Gastroesophageal sphincter (tissue), 3 donors: ENCODE data around the gene KLRK1.

Experiments
- CTCF ChIP-seq, 4 experiments: fragments of 200-600 bp in 2 of 4; fragments of 450-650 bp in 2 of 4; sonication (generic) in 1 of 4; IDR thresholded peaks; one replicate each; pipeline ENCODE4 v1.5.1; 2017 to 2019; ENCODE audit warnings: antibody characterized with exemption in 4 of 4, mild to moderate bottlenecking in 2 of 4, moderate library complexity in 2 of 4
- EP300 ChIP-seq: sonication (generic); formaldehyde crosslinking; IDR thresholded peaks from one replicate; pipeline ENCODE4 v1.6.1; 2017; ENCODE audit warnings: antibody characterized with exemption, mild to moderate bottlenecking
- POLR2A ChIP-seq, 2 donors: fragments of 450-650 bp; IDR thresholded peaks; one replicate each; pipeline ENCODE4 v1.6.1; 2017; ENCODE audit warnings: antibody characterized with exemption in 2 of 2, mild to moderate bottlenecking in 2 of 2, moderate library complexity in 1 of 2
- POLR2AphosphoS5 ChIP-seq: sonication (generic); formaldehyde crosslinking; IDR thresholded peaks from one replicate; pipeline ENCODE4 v1.6.1; 2017; ENCODE audit warnings: antibody characterized with exemption

GRCh38 chr12:10393291-10393690 is 3.5 kb upstream of the KLRK1 start:
- no peak for TF ChIP-seq CTCF (IDR thresholded peaks at IDR 0.05)
- no peak for TF ChIP-seq EP300
- TF ChIP-seq POLR2A (IDR thresholded peaks at IDR 0.05): no peak
- TF ChIP-seq POLR2AphosphoS5: no peak
